Spleen (tissue), 11 donors: ENCODE results near the gene PEX10. TPM values are rescaled to one million over a fixed set of nuclear protein-coding genes. Genes with fewer than 3 reads are reported as not detected.

ENCODE experiments used
- DNase-seq: peaks from one replicate; pipeline ENCODE4 v3.0.0-alpha.2; 2020
- H3K27ac ChIP-seq, 8 donors: fragments of 200-600 bp; sonication (generic) in 7 of 8; 1 replicate in 4 of 8; 2 replicates in 4 of 8; pipeline versions ENCODE4 v1.5.0 to v1.8.0; 2016 to 2021; ENCODE audit warnings: inconsistent platforms in 4 of 8, mild to moderate bottlenecking in 4 of 8, moderate library complexity in 1 of 8
- H3K27me3 ChIP-seq, 7 donors: fragments of 200-600 bp; sonication (generic) in 6 of 7; replicated peaks in 1 of 7; 1 replicate in 4 of 7; 2 replicates in 3 of 7; pipeline versions ENCODE4 v1.5.0 to v1.8.0; 2016 to 2021; ENCODE audit warnings: inconsistent platforms in 3 of 7, mild to moderate bottlenecking in 1 of 7
- H3K36me3 ChIP-seq, 6 donors: fragments of 200-600 bp; sonication (generic) in 5 of 6; 1 replicate in 4 of 6; 2 replicates in 2 of 6; pipeline versions ENCODE4 v1.5.0 to v1.8.0; 2016 to 2021; ENCODE audit warnings: inconsistent platforms in 2 of 6
- H3K4me1 ChIP-seq, 6 donors: fragments of 200-600 bp; sonication (generic) in 5 of 6; 1 replicate in 3 of 6; 2 replicates in 3 of 6; pipeline versions ENCODE4 v1.5.0 to v1.8.0; 2016 to 2021; ENCODE audit warnings: inconsistent platforms in 3 of 6
- H3K4me3 ChIP-seq, 8 donors: fragments of 200-600 bp; sonication (generic) in 7 of 8; 1 replicate in 4 of 8; 2 replicates in 4 of 8; pipeline versions ENCODE4 v1.5.0 to v1.8.0; 2016 to 2021; ENCODE audit warnings: inconsistent platforms in 4 of 8, mild to moderate bottlenecking in 4 of 8, moderate library complexity in 2 of 8
- H3K9me3 ChIP-seq, 8 donors: fragments of 200-600 bp; sonication (generic) in 7 of 8; 1 replicate in 4 of 8; 2 replicates in 4 of 8; pipeline versions ENCODE4 v1.5.0 to v1.8.0; 2016 to 2021; ENCODE audit warnings: inconsistent platforms in 4 of 8
- CTCF ChIP-seq, 11 experiments: fragments of 200-600 bp in 7 of 11; fragments of 450-650 bp in 4 of 11; sonication (generic) in 4 of 11; IDR thresholded peaks in 8 of 11; conservative IDR thresholded peaks in 3 of 11; 1 replicate in 7 of 11; 2 replicates in 4 of 11; pipeline versions ENCODE4 v1.4.0 to v1.8.0; 2016 to 2021; ENCODE audit warnings: antibody characterized with exemption in 11 of 11, inconsistent platforms in 4 of 11, mild to moderate bottlenecking in 1 of 11
- POLR2A ChIP-seq, 3 donors: fragments of 450-650 bp; IDR thresholded peaks; one replicate each; pipeline ENCODE4 v1.5.1; 2017; ENCODE audit warnings: antibody characterized with exemption in 3 of 3, mild to moderate bottlenecking in 1 of 3
- POLR2AphosphoS5 ChIP-seq, 3 donors: sonication (generic); formaldehyde crosslinking; IDR thresholded peaks; one replicate each; pipeline ENCODE4 v1.5.1; 2017; ENCODE audit warnings: antibody characterized with exemption in 3 of 3
- WGBS, 5 donors: extraction: QIAGEN DNeasy Blood & Tissue Kit in 3 of 5; methylation state at CpG; one replicate each; pipeline versions ENCODE4 v1.1.5 to v1.1.7; 2013 to 2018; 5-methylcytosine and 5-hydroxymethylcytosine counted together
- intact Hi-C: fragments of 100-400 bp; cut with DNase I; formaldehyde crosslinking; loops from one replicate; pipeline ENCODE4 v1.15.0; 2023; ENCODE audit warnings: low total_unique reads
- polyA plus RNA-seq, 3 donors: library from polyadenylated mRNA; stranded (reverse); fragments of 200-250 nt; gene quantifications; one replicate each; pipeline ENCODE4 v1.2.1, GENCODE V29; 2013
- total RNA-seq, 7 donors: library from RNA; depleted of rRNA in 3 of 7; stranded (reverse); fragments of >200 nt in 3 of 7; fragmentation: NEBNext Ultra II Directional in 4 of 7; extraction: Animal tissue kit (Norgen Biotek cat#: 25700) in 4 of 7; gene quantifications; one replicate each; pipeline versions ENCODE4 v1.1.0 to v1.2.1, GENCODE V29; 2016 to 2021
- donor health status: healthy with polysubstance abuse.
- donor health status: DM: no; HTN: no; CAD: no; lungs with moderate emphysema.
- donor health status: DM: no; HTN: no; CAD: no.
- donor health status: Bipolar disorder and iron deficiency.
- donor health status: healthy.
- donor health status: DM: no; HTN: no; CAD: no.
- donor health status: DM: yes; HTN: yes; CAD: no.

PEX10 gene
- total and polyA plus RNA-seq, 10 donors, result 10.2 to 19.1 (median 16.1) TPM

GRCh38 chr1:2358651-2359640, 53.4 kb downstream of the PEX10 start:
- Histone ChIP-seq H3K4me1 (no peaks in the 10 kb centered on the region), H3K27me3 (no peaks in the 10 kb centered on the region), H3K4me3 (no peak overlapping the region), H3K9me3 (peaks cover 0 to 11% (median 8%) of the 10 kb centered on the region in 8 donors), H3K36me3 (peaks cover 0 to 5% (median 0%) of the 10 kb centered on the region in 6 donors), H3K27ac (no peak overlapping the region)
- WGBS, 5 donors, result 80 to 90% (median 85%) methylated on average over 18 to 24 of the region's 24 CpGs
- intact Hi-C loops, result no loop called here
- peak; percentile 40 for DNase-seq
- TF ChIP-seq POLR2A (IDR thresholded peaks at IDR 0.05) (no peak), POLR2AphosphoS5 (IDR thresholded peaks at IDR 0.05) (no peak), CTCF (IDR thresholded peaks at IDR 0.05 in 8 of 11, conservative IDR thresholded peaks at IDR 0.05 in 3 of 11) (no peak)

GRCh38 chr1:2358072-2358471, 54.3 kb downstream of the PEX10 start:
- Histone ChIP-seq H3K4me3 (no peak overlapping the region), H3K36me3 (peaks cover 0 to 5% (median 0%) of the 10 kb centered on the region in 6 donors), H3K27ac (no peak overlapping the region), H3K27me3 (no peaks in the 10 kb centered on the region), H3K4me1 (no peaks in the 10 kb centered on the region), H3K9me3 (peaks cover 0 to 2% (median 0%) of the 10 kb centered on the region in 8 donors)
- intact Hi-C loops, result no loop called here
- 89 to 92% (median 91%) methylated on average over 9 to 13 of the region's 13 CpGs for WGBS, 5 donors
- DNase-seq, result peak; percentile 39
- no peak for TF ChIP-seq CTCF (IDR thresholded peaks at IDR 0.05 in 8 of 11, conservative IDR thresholded peaks at IDR 0.05 in 3 of 11)
- no peak for TF ChIP-seq POLR2A (IDR thresholded peaks at IDR 0.05)
- no peak for TF ChIP-seq POLR2AphosphoS5 (IDR thresholded peaks at IDR 0.05)

- Histone ChIP-seq H3K27me3 (no peaks in the 10 kb centered on the region), H3K36me3 (peaks cover 0 to 5% (median 0%) of the 10 kb centered on the region in 6 donors), H3K4me3 (no peak overlapping the region), H3K27ac (no peak overlapping the region), H3K9me3 (no peaks in the 10 kb centered on the region), H3K4me1 (no peaks in the 10 kb centered on the region)
- DNase-seq, result peak; percentile 57
- 86 to 90% (median 88%) methylated on average over 22 to 37 of the region's 37 CpGs for WGBS, 5 donors
- TF ChIP-seq CTCF (IDR thresholded peaks at IDR 0.05 in 8 of 11, conservative IDR thresholded peaks at IDR 0.05 in 3 of 11), result no peak
- TF ChIP-seq POLR2AphosphoS5 (IDR thresholded peaks at IDR 0.05), result no peak
- TF ChIP-seq POLR2A (IDR thresholded peaks at IDR 0.05), result no peak
- intact Hi-C loops, result no loop called here
These were observed 55.2 kb downstream of the PEX10 start for GRCh38 chr1:2356911-2357845.
